Keratinocyte (primary cell): ENCODE results near the gene RACGAP1. TPM values are rescaled to one million over a fixed set of nuclear protein-coding genes. Genes with fewer than 3 reads are reported as not detected.

ENCODE experiments used
- DNase-seq: peaks from one replicate; pipeline ENCODE4 v3.0.0-alpha.2; 2011; ENCODE audit warnings: low read depth, missing footprints, low spot score
- FAIRE-seq: peaks from 2 replicates; lab custom pipeline; 2011; peaks lifted over from hg19 to GRCh38; lab: Jason Lieb, UNC
- H2AFZ ChIP-seq: 2 replicates; pipeline ENCODE4 v1.6.0; 2012; ENCODE audit warnings: low read length, control low read depth, inconsistent platforms; ENCODE audit not compliant: control insufficient read depth
- H3K27ac ChIP-seq: 2 replicates; pipeline ENCODE4 v1.5.1; 2011; ENCODE audit warnings: low read length; ENCODE audit not compliant: control insufficient read depth, insufficient read depth
- H3K27me3 ChIP-seq: 3 replicates; pipeline ENCODE4 v1.6.0; 2011; ENCODE audit warnings: low read length; ENCODE audit not compliant: control insufficient read depth, insufficient read depth; ENCODE audit errors: extremely low read depth
- H3K36me3 ChIP-seq, 2 experiments: 2 replicates in 1 of 2; 3 replicates in 1 of 2; pipeline ENCODE4 v1.5.1; 2011; ENCODE audit warnings: low read length in 2 of 2, mild to moderate bottlenecking in 1 of 2; ENCODE audit not compliant: control insufficient read depth in 2 of 2, insufficient read depth in 2 of 2; ENCODE audit errors: extremely low read depth in 1 of 2
- H3K4me1 ChIP-seq: 3 replicates; pipeline ENCODE4 v1.5.1; 2011; ENCODE audit warnings: low read length; ENCODE audit not compliant: control insufficient read depth, insufficient read depth; ENCODE audit errors: extremely low read depth
- H3K4me2 ChIP-seq: 3 replicates; pipeline ENCODE4 v1.6.0; 2011; ENCODE audit warnings: low read depth, low read length; ENCODE audit not compliant: control insufficient read depth, insufficient read depth; ENCODE audit errors: extremely low read depth
- H3K4me3 ChIP-seq, 3 experiments: fragments of 200-600 bp in 1 of 3; sonication (generic) in 1 of 3; 2 replicates in 2 of 3; 3 replicates in 1 of 3; pipeline ENCODE4 v1.5.1; 2011 to 2016; ENCODE audit warnings: low read length in 3 of 3, mild to moderate bottlenecking in 3 of 3, control low read depth in 2 of 3, inconsistent platforms in 1 of 3, low read depth in 1 of 3, mixed read lengths in 1 of 3, mixed run types in 1 of 3, moderate library complexity in 1 of 3; ENCODE audit not compliant: control insufficient read depth in 2 of 3, insufficient read depth in 2 of 3; ENCODE audit errors: extremely low read depth in 1 of 3
- H3K79me2 ChIP-seq: 2 replicates; pipeline ENCODE4 v1.6.0; 2012; ENCODE audit warnings: low read length; ENCODE audit not compliant: control insufficient read depth, insufficient read depth
- H3K9ac ChIP-seq: 3 replicates; pipeline ENCODE4 v1.6.0; 2011; ENCODE audit warnings: low read length; ENCODE audit not compliant: control insufficient read depth, insufficient read depth; ENCODE audit errors: extremely low read depth
- H3K9me1 ChIP-seq: 3 replicates; pipeline ENCODE4 v1.6.0; 2011; ENCODE audit warnings: low read length; ENCODE audit not compliant: control insufficient read depth, insufficient read depth; ENCODE audit errors: extremely low read depth
- H3K9me3 ChIP-seq: 2 replicates; pipeline ENCODE4 v1.5.1; 2012; ENCODE audit warnings: low read depth, low read length; ENCODE audit not compliant: control insufficient read depth
- H4K20me1 ChIP-seq: 3 replicates; pipeline ENCODE4 v1.6.0; 2011; ENCODE audit warnings: low read length; ENCODE audit not compliant: control insufficient read depth, insufficient read depth; ENCODE audit errors: extremely low read depth
- EZH2 ChIP-seq: IDR thresholded peaks from one replicate; pipeline ENCODE4 v1.6.1; 2012; ENCODE audit warnings: inconsistent platforms, mild to moderate bottlenecking, low read length, moderate library complexity
- dilution Hi-C: fragments of 300-500 bp; cut with MboI; formaldehyde crosslinking; loops from one replicate; pipeline ENCODE4 v1.7.0; 2020; ENCODE audit warnings: low sequenced_read_pairs; ENCODE audit not compliant: extremely low pct_ligation_motif_present
- polyA plus RNA-seq, 5 experiments: library from polyadenylated mRNA; depleted of rRNA in 3 of 5; stranded (reverse) in 3 of 5; stranded (forward) in 1 of 5; unstranded in 1 of 5; fragments of >200 nt; gene quantifications; 1 replicate in 1 of 5; 2 replicates in 3 of 5; 3 replicates in 1 of 5; pipeline versions ENCODE4 v1.2.1 to v1.2.3, GENCODE V29; 2011 to 2012; ENCODE audit warnings: missing spikeins in 2 of 5, low read depth in 1 of 5, low replicate concordance in 1 of 5
- TF ChIP-seq, protein P1 (sequence below), 3 experiments: IDR thresholded peaks in 1 of 3; conservative IDR thresholded peaks in 1 of 3; optimal IDR thresholded peaks in 1 of 3; 2 replicates in 2 of 3; 3 replicates in 1 of 3; pipeline versions ENCODE3 to v1.5.1; 2011; ENCODE audit warnings: low read length in 3 of 3, mild to moderate bottlenecking in 3 of 3, moderate library complexity in 2 of 3, control low read depth in 1 of 3, inconsistent platforms in 1 of 3; ENCODE audit not compliant: insufficient read depth in 2 of 3; ENCODE audit errors: extremely low read depth in 1 of 3

Gene RACGAP1
- polyA plus RNA-seq, 1 donor (not counting 4 experiments of a cell fraction or from before 2014, with no cell fraction given): 57.1 TPM

DNA sequence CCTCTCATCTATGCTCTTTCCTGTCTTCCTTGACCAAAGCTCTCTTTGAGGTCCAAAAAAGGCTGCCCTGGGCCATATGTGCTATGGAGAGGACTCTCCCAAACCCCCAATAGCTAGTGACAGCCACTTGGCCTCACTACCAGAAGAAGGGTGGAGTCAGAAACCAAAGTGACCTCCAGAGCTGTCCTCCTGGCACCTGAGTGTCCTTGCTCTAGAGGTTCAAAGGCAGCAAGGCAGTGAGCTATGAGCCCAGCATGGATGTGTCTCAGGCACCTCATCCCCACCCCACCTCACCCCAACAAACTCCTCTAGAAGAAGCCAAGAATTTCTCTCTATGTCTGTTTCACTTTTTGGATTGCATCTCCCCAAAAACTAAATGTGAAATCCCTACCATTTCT lies 67.7 kb downstream of the RACGAP1 start:
- H2AFZ ChIP-seq: no peak overlapping the region
- no peak overlapping the region for H3K4me2 ChIP-seq
- H3K27me3 ChIP-seq: peaks cover 90% of the 10 kb centered on the region
- dilution Hi-C loops: no loop called here
- no peaks in the 10 kb centered on the region for H4K20me1 ChIP-seq
- no peak for FAIRE-seq
- no peaks in the 10 kb centered on the region for H3K36me3 ChIP-seq
- no peak overlapping the region for H3K27ac ChIP-seq
- H3K9ac ChIP-seq: no peak overlapping the region
- H3K9me3 ChIP-seq: no peaks in the 10 kb centered on the region
- no peaks in the 10 kb centered on the region for H3K9me1 ChIP-seq
- no peak for TF ChIP-seq EZH2
- TF ChIP-seq, protein P1, sequence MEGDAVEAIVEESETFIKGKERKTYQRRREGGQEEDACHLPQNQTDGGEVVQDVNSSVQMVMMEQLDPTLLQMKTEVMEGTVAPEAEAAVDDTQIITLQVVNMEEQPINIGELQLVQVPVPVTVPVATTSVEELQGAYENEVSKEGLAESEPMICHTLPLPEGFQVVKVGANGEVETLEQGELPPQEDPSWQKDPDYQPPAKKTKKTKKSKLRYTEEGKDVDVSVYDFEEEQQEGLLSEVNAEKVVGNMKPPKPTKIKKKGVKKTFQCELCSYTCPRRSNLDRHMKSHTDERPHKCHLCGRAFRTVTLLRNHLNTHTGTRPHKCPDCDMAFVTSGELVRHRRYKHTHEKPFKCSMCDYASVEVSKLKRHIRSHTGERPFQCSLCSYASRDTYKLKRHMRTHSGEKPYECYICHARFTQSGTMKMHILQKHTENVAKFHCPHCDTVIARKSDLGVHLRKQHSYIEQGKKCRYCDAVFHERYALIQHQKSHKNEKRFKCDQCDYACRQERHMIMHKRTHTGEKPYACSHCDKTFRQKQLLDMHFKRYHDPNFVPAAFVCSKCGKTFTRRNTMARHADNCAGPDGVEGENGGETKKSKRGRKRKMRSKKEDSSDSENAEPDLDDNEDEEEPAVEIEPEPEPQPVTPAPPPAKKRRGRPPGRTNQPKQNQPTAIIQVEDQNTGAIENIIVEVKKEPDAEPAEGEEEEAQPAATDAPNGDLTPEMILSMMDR (optimal IDR thresholded peaks at IDR 0.05 in 1 of 3, IDR thresholded peaks at IDR 0.05 in 1 of 3, conservative IDR thresholded peaks at IDR 0.05 in 1 of 3; ENCODE audit: extremely low read depth in 1 of 3, insufficient read depth in 2 of 3, low read length in 3 of 3): no peak
- no peaks in the 10 kb centered on the region for H3K79me2 ChIP-seq
- DNase-seq: no peak
- H3K4me3 ChIP-seq: no peak overlapping the region
- peaks cover 1% of the 10 kb centered on the region for H3K4me1 ChIP-seq

DNA sequence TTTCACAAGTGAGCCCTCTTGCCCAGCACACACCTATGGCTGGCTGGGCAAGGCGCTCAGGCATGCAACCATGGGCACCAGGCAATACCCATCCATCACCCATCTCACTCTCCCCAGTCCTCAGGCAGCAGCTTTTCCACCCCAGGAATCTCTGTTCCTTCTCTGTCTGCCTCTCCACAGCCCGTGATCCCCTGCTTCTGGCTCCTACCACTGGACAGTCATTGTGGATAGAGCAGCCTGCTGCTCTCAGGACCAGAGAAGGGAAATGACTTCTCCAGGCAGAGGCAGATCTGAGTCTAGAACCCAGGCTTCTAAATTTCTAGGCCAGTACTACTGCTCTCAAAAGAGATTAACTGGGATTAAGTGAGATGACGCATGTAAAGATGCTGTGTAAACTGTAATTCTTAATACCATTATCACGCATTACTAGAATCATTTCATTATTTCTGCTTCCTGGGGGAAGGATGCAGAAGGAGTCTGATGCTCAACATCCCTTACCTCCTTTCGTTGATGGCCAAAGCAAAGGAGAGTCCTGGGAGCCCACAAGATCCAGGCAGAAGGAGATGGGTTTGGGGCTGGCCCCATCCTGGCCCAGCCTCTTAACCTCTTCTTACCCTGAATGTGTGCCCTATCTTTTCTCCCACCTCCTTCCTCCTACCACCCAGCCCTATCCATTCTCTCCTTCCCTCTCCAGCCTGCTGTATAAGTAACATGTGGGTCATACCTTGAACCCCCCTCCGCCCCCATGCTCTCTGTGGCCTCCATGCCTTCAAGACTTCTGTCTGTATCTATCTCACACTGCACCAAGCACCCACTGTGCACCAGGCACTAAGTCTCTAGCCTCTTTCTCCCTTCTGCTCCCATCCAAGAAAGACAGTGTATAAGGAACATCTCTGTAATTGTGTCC lies 68.4 kb downstream of the RACGAP1 start:
- no peaks in the 10 kb centered on the region for H3K36me3 ChIP-seq
- peaks cover 86% of the 10 kb centered on the region for H3K27me3 ChIP-seq
- H4K20me1 ChIP-seq: no peaks in the 10 kb centered on the region
- FAIRE-seq (no peak), DNase-seq (no peak)
- TF ChIP-seq, protein P1 (optimal IDR thresholded peaks at IDR 0.05 in 1 of 3, IDR thresholded peaks at IDR 0.05 in 1 of 3, conservative IDR thresholded peaks at IDR 0.05 in 1 of 3; ENCODE audit: extremely low read depth in 1 of 3, insufficient read depth in 2 of 3, low read length in 3 of 3): no peak
- TF ChIP-seq EZH2: no peak
- dilution Hi-C loops: no loop called here
- no peak overlapping the region for H3K9ac ChIP-seq
- no peaks in the 10 kb centered on the region for H3K9me1 ChIP-seq
- no peaks in the 10 kb centered on the region for H3K79me2 ChIP-seq
- no peak overlapping the region for H2AFZ ChIP-seq
- H3K27ac ChIP-seq: no peak overlapping the region
- H3K4me2 ChIP-seq: no peak overlapping the region
- no peaks in the 10 kb centered on the region for H3K9me3 ChIP-seq
- H3K4me3 ChIP-seq: no peak overlapping the region
- H3K4me1 ChIP-seq: no peaks in the 10 kb centered on the region
